Mesothelial cell of epicardium (in vitro differentiated cells): Measurements from ENCODE around the gene MYO9B. TPM values are rescaled to one million over a fixed set of nuclear protein-coding genes. Genes with fewer than 3 reads are reported as not detected.

Experiments
- DNase-seq, 2 experiments: peaks; one replicate each; pipeline ENCODE4 v3.0.0; 2021; ENCODE audit warnings: low spot score in 2 of 2; ENCODE audit not compliant: unreplicated experiment in 2 of 2
- H3K27ac Mint-ChIP-seq: 2 replicates; pipeline ENCODE4 v1.8.0; 2021; ENCODE audit warnings: mixed read lengths
- H3K27me3 Mint-ChIP-seq: 2 replicates; pipeline ENCODE4 v1.8.0; 2021; ENCODE audit warnings: low read depth, mixed read lengths
- H3K36me3 Mint-ChIP-seq: 2 replicates; pipeline ENCODE4 v1.8.0; 2021; ENCODE audit warnings: mixed read lengths
- H3K4me1 Mint-ChIP-seq: 2 replicates; pipeline ENCODE4 v1.8.0; 2021; ENCODE audit warnings: mixed read lengths
- H3K4me3 Mint-ChIP-seq: 2 replicates; pipeline ENCODE4 v1.8.0; 2021; ENCODE audit warnings: mild to moderate bottlenecking, moderate library complexity, mixed read lengths
- H3K9me3 Mint-ChIP-seq: 2 replicates; pipeline ENCODE4 v1.8.0; 2021; ENCODE audit warnings: mixed read lengths
- CTCF ChIP-seq: fragments of 200-600 bp; sonication (generic); IDR thresholded peaks from one replicate; pipeline ENCODE4 v1.5.0; 2021; ENCODE audit warnings: antibody characterized with exemption; ENCODE audit not compliant: unreplicated experiment
- total RNA-seq: library from RNA; stranded (reverse); gene quantifications from 3 replicates; pipeline ENCODE4 v1.2.1, GENCODE V29; 2021

The MYO9B gene, protein sequence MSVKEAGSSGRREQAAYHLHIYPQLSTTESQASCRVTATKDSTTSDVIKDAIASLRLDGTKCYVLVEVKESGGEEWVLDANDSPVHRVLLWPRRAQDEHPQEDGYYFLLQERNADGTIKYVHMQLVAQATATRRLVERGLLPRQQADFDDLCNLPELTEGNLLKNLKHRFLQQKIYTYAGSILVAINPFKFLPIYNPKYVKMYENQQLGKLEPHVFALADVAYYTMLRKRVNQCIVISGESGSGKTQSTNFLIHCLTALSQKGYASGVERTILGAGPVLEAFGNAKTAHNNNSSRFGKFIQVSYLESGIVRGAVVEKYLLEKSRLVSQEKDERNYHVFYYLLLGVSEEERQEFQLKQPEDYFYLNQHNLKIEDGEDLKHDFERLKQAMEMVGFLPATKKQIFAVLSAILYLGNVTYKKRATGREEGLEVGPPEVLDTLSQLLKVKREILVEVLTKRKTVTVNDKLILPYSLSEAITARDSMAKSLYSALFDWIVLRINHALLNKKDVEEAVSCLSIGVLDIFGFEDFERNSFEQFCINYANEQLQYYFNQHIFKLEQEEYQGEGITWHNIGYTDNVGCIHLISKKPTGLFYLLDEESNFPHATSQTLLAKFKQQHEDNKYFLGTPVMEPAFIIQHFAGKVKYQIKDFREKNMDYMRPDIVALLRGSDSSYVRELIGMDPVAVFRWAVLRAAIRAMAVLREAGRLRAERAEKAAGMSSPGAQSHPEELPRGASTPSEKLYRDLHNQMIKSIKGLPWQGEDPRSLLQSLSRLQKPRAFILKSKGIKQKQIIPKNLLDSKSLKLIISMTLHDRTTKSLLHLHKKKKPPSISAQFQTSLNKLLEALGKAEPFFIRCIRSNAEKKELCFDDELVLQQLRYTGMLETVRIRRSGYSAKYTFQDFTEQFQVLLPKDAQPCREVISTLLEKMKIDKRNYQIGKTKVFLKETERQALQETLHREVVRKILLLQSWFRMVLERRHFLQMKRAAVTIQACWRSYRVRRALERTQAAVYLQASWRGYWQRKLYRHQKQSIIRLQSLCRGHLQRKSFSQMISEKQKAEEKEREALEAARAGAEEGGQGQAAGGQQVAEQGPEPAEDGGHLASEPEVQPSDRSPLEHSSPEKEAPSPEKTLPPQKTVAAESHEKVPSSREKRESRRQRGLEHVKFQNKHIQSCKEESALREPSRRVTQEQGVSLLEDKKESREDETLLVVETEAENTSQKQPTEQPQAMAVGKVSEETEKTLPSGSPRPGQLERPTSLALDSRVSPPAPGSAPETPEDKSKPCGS (N-terminal part only)
- 86.0 to 90.8 TPM (median 87.7 TPM) in 3 replicates for total RNA-seq

GRCh38 chr19:17075035-17075863 is at the start of gene MYO9B, which contains the start of gene HAUS8:
TSS of gene MYO9B (plus strand) at chr19:17075777. CDS start at chr19:17101718, 25,941 bp downstream.
TSS of gene HAUS8 (minus strand) at chr19:17075452. CDS start at chr19:17075422, 30 bp downstream.
- Mint-ChIP-seq H3K9me3 (no peaks in the 10 kb centered on the region), H3K27ac (peak within 1 kb of the TSS; percentile 96), H3K4me3 (peak within 1 kb of the TSS; percentile 94), H3K4me1 (peaks cover 35% of the 10 kb centered on the region), H3K27me3 (no peaks in the 10 kb centered on the region), H3K36me3 (peaks cover 4% of the 10 kb centered on the region)
- peak; percentile 99 to 100 for DNase-seq
- TF ChIP-seq CTCF, result no peak

DNA sequence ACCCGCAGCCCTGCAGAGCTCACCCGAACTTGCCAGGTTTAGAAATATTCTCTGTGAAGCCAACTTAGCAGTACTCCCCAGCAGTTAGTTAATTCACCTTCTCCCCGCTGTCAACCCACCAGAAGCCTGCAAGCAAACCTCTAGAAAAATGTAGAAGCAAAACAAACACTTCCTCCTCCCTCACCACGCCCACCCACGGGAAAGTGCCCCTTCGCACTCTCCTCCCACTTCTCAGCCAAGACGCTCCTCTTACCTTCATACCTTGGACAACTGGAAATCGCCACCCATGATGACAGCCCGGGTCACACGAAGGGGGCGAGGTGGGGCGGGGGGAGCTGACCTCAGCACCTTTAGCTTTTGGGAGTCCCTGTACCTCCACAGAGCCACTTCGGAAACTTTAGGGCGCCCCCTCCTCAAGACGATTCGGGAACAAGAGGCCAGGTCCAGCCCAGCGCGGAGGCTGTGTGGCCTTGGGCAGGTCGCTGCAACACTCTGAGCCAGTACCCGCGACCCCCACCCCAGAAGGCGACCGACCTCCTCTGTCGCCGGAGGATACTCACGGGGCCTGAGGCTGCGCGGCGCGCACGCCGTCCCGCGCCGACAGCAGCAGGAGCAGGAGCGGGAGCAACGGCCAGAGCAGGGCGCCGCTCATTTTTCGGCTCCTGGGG is 49.5 kb upstream of the MYO9B start:
- peaks cover 16% of the 10 kb centered on the region for H3K9me3 Mint-ChIP-seq

GRCh38 chr19:17026706-17027534 is 48.7 kb upstream of the MYO9B start, which contains the start of gene CPAMD8:
TSS of gene CPAMD8 (minus strand) at chr19:17026810. CDS start at chr19:17026642, 168 bp downstream.
- peaks cover 14% of the 10 kb centered on the region for H3K36me3 Mint-ChIP-seq

More for the DNA sequence above, 49.5 kb upstream of the MYO9B start:
- peak in 1 of 2 experiments; percentile 54 for DNase-seq
- H3K27me3 Mint-ChIP-seq, result peaks cover 33% of the 10 kb centered on the region
- peak overlapping the region; percentile 76 for H3K4me3 Mint-ChIP-seq
- no peak for TF ChIP-seq CTCF
- H3K4me1 Mint-ChIP-seq, result peaks cover 13% of the 10 kb centered on the region
- H3K27ac Mint-ChIP-seq, result peak overlapping the region; percentile 10
- H3K36me3 Mint-ChIP-seq, result peaks cover 14% of the 10 kb centered on the region

More at GRCh38 chr19:17026706-17027534, 48.7 kb upstream of the MYO9B start, which contains the start of gene CPAMD8:
- DNase-seq, result no peak
- H3K4me1 Mint-ChIP-seq, result peaks cover 13% of the 10 kb centered on the region
- no peak for TF ChIP-seq CTCF
- H3K4me3 Mint-ChIP-seq, result peak within 1 kb of the TSS; percentile 76
- H3K9me3 Mint-ChIP-seq, result peaks cover 16% of the 10 kb centered on the region
- H3K27me3 Mint-ChIP-seq, result peaks cover 33% of the 10 kb centered on the region
- H3K27ac Mint-ChIP-seq, result peak within 1 kb of the TSS; percentile 10
